Measurements from ENCODE around the gene EDN1. TPM values are rescaled to one million over a fixed set of nuclear protein-coding genes. Genes with fewer than 3 reads are reported as not detected.

EDN1 gene
- total and polyA plus RNA-seq, 10 of the 15 experiments (the other 5 are each of a cell fraction or from before 2014, with no cell fraction given) = 2.0 to 6.6 (median 3.1) TPM

Small RNA genes lying within 50 kb of the gene (small RNA-seq; reads per million reads assigned to genes)
- gene SUMO2P12 = not detected
